Left ventricle myocardium superior (tissue), 1 donor: ENCODE data around the gene KRT73. TPM values are rescaled to one million over a fixed set of nuclear protein-coding genes. Genes with fewer than 3 reads are reported as not detected.

Source experiments
- ATAC-seq: fragments of 200-7000 bp; cut with Tn5 transposase; one replicate; pipeline ENCODE4 v1.9.1; 2020; ENCODE audit warnings: mild to moderate bottlenecking, moderate library complexity
- DNase-seq: peaks from one replicate; pipeline ENCODE4 v3.0.0-alpha.2; 2020
- intact Hi-C: fragments of 100-400 bp; cut with micrococcal nuclease; formaldehyde crosslinking; loops from one replicate; pipeline ENCODE4 v1.11.0; 2022
- long read RNA-seq: library from polyadenylated mRNA; unstranded; transcript quantifications from one replicate; pipeline ENCODE4 v2.0.0, GENCODE V29; 2021
- total RNA-seq: library from RNA; stranded (reverse); fragmentation: NEBNext Ultra II Directional; extraction: Animal tissue kit (Norgen Biotek cat#: 25700); gene quantifications from one replicate; pipeline ENCODE4 v1.2.1, GENCODE V29; 2021
- donor health status: DM: no; HTN: yes; CAD: no; lungs with severe emphysema.

Gene KRT73
- total RNA-seq: not detected
- long read RNA-seq: 0 reads

DNA sequence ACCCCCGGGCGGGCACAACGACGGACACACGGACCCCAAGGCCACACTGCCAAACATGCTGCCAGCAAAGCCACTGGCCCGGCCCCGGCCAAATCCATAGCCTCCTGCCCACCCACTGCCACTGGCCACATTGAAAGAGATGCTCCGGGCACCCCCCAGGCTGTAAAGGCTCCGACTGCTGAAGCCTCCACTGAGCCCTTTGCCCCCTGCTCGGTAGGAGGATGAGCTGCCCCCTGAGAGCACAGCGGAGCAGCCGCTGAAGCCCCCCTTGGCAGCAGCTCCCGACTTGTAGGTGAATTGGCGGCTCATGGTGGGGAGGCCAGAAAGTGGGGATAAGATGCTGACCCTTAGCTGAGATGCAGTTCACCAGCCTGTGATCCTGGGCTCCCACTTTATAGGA, at the start of gene KRT73:
TSS of gene KRT73 (minus strand) at position 344 of the 400 bp plus-strand sequence. CDS start at position 309, 35 bp downstream.
- intact Hi-C loops: no loop called here
- ATAC-seq: no peak

DNA sequence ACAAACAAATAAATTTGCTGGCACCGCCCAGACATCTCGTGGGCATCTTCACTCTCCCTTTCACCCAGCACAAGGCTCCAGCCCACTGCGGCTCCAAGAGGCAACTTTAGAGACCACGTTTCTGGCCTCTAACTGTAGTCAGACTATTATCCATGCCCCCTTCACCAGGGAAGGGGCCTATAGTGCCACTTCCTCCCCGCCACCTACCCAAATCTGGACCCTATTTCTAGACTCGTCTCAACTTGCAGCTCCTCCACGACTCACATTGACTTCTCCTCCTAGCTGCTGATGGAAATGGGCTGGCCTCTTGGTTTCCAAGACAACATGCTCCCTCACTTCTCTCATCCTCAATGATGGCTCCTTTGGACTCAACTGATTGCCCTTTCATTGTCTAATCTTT, 49.6 kb upstream of the KRT73 start:
- intact Hi-C loops: no loop called here
- no peak for ATAC-seq
- no peak for DNase-seq

More for the DNA sequence above, at the start of gene KRT73:
- no peak for DNase-seq

DNA sequence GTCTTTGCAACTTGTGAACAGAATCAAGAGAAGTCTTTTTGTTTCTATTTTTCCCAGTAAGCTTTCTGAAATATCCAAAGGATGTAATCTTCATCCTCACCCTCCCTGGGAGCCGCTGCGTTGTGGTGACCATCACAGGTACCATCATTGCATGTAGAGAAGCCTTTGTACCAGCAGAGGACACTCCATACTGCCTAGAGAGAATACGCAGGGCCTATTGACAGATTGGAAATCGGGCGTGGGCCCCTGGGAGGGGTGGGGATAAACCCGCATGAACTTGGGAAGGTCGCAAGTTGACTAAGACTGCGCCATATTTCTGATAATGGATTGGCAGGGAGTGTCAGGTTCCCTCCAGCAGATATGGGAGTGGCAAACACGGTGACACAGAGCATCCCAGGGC, 49.1 kb upstream of the KRT73 start:
- ATAC-seq (no peak), DNase-seq (no peak)
- intact Hi-C loops: no loop called here

DNA sequence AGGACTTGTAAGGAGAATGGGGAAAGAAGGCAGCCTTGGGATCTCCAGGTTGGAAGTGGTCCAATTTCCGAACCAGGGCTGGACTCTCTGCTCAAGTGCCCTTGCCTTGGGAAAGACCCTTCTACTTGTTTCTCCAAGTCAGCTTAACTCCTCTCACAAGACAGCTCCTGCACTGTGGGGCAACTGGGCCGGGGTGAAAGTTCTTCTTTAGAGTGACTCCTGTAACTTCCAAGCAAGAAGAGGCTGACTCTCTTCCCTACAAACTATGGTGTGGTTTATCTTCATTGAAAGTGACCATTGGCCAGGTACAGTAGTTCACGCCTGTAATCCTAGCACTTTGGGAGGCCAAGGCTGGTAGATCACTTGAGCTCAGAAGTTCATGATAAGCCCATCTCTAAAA, 48.1 kb upstream of the KRT73 start:
- intact Hi-C loops: no loop called here
- ATAC-seq: no peak
- DNase-seq: no peak

DNA sequence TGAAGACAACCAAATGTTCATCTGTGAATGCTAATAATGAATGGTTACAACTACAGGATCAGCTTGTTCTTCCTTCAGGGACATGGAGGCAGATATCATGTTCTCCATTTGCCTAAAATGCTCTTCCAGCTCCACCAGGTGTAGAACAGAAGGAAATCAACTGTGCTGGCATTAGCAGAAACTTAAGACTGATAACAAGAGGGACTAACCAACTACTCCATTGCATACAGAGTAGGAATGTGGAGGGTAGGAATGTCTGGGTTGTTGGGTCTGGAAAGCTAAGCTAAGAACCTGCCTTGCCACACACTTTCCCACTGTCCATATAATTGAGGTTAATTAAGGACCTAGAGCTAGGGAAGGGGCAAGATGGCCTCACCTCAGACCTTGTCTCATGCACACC, 45.1 kb upstream of the KRT73 start:
- intact Hi-C loops: no loop called here
- ATAC-seq: no peak
- no peak for DNase-seq

DNA sequence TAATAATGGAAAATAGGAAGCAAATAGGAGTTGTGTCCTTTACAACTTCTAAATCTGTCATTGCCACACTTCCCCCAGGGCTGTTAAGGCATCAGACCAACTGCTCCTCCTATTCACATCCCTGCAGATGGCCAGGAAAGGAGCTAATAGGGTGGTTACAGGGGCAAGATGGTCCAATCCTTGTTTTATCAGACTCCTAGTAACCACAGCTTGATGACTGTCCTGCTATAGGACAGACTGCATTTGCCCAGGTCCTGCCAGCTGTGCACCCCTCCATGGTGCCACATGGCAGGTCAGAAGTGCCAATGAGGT, 44.5 kb upstream of the KRT73 start:
- DNase-seq: no peak
- no peak for ATAC-seq
- intact Hi-C loops: no loop called here

DNA sequence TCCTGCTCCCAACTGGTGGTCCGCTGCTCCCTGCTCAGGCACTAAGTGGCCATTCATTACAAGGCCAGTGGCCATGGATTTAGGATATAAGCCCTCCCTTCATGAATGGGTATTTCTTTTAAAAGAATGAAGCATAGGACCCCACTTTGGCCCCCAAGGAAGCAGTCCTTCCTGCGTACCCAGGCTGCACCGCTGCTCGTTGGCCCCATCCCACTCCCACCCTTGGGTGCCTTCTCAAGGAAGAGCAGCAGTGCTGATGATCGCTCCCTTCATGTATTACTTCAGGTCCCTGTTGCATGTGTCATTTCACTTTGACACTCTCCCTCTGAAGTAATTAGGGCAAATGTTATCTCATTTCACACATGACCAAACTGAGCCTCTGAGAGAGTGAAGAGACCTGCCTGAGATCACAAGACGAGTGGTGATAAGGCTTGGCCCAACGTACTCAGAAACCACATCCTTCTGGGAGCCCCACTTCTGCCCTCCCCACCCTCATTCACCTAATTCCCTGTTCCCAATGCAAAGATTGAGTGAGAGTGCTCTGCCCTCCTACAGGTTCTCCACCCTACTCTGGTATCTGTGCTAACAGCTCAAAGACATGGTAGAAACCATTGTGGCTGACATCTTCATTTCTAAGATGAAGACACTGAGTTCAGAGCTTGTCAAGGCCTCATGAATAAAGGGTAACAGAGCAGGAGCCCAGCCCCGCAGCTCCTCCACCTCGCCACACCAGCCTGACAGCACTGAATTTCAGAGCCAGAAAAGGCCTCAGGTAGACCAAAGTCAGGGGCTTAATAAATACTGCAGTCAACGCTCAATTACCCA, 43.9 kb upstream of the KRT73 start:
- ATAC-seq: peak; percentile 68
- intact Hi-C loops: no loop called here
- no peak for DNase-seq

DNA sequence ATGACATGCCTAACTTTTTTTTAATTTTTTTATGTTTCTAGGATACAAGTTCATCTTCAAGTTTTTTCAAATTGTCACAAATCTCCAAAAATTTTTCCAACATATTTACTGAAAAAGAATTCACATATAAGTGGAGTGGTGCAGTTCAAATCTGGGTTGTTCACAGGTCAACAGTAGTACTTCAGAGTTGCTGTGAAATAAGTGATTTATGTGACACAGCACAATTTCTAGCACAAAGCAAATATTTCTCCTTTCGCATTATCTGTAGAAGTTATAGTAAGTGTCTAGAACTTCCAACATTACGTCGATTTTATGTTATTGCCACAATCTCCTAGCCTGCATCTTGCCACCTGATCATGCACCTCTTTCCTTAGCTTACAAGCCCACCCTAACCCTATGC, 43.3 kb upstream of the KRT73 start:
- DNase-seq (no peak), ATAC-seq (no peak)
- intact Hi-C loops: no loop called here

DNA sequence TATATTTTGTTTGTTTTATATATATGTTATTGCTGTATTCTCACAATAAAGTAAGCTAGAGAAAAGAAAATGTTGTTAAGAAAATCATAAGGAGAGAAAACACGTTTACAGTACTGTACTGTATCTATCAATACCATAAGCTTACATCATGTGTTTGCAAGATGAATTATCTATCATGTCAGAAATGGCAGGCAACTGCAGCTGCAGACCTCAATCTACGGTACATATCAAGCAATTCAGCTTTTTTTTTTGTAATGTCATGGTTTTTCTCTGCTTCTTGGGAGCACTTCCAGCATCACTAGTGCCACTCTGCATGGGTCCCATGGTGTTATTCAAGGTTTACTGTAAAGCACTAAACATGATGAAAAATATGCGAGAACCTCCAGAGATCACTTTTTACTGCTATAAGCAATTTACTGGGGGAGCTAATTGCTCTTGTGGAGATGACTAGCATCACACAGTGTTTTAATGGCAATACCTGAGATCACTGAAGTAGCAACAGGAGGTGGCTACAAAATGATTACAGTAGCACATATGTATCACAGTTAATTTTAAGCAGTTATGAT, 42.7 kb upstream of the KRT73 start:
- intact Hi-C loops: no loop called here
- no peak for ATAC-seq
- DNase-seq: no peak

DNA sequence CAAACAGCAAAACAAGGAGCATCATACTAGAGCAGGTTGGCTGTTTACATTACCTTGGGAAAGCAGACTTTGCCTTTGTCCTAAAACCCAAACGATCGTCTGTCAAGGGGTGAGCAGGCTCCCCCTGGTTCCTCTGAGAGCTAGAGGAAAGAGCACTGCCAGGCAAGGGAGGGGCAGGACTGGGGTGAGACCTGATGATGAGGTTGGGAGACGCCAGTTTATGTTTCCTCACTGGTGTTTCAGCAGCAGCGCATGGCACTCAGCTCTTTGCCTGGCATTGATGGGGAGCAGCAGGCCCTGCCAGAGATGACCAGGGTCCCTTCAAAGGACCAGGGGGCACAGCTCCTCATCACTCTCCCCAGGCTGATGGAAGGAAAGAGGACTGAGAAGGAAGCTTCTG, 41.6 kb upstream of the KRT73 start:
- no peak for DNase-seq
- intact Hi-C loops: no loop called here
- ATAC-seq: no peak

DNA sequence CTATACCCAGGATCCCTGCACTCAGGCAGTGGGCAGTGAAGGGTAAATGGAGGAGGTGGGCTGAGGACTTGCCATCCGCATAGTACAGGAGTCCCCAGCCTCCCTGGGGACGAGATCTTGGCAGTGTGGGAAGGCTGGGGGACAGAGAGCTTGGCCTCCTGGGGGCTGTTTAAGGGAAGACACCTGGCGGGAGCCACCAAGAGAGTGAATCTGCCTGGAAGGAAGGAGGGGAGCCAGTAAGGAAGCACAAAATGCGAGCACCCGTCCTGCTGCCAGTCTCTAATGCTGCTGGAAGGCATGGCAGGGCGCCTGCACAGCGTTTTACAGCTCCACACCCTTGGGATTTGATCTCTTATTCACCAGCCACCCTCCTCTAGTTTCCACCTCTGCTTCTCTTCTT, 41.0 kb upstream of the KRT73 start:
- no peak for ATAC-seq
- DNase-seq: no peak
- intact Hi-C loops: no loop called here

DNA sequence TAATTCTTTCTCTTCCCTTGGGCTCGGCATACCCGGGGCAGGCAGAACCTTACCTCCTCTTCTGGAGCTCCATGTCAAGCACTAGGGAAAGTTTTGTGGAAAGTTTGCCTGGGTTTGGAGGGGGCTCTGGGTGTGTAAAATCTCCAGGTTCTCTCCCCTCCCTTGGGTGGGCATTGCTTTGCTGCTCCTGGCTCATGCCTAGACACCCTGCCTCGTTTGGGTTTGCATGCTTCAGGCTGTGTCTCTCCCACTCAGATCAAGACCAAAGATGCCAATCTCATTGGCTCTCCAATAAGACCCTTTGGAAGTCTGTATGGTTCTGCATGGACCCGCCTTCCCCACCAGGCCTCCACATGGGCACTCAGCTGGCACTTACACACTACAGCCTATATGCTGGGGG, 39.8 kb upstream of the KRT73 start:
- no peak for DNase-seq
- intact Hi-C loops: no loop called here
- ATAC-seq: no peak

DNA sequence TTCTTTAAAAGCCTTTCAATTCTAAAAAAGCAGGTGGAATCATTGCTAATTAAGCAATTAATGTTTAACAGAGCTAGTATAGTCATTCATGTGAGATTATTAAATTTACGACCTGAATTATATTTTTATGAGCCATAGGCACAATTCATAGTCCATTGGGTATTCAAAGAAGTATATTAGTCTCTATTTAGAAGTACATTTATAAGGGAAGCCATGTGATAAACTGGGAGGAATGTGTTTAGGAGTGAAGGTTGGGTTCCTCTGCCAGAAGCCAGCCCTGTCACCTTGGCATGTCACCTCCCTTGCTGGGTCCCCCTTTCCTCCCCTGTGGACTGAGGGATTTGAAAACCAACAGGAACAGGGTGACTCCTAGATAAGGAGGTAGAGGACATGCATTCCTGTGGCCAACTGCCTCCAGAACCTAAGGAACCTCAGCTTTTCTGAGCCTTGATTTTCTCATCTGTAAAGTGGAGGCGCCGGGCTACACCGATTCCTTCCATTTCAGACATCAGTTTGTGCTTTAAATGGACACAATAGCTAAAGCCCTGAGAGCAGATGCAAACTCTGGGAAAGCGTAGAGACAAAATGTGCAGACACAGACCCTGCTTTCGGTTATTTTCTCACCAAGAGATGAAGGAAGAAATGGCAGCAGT, 39.0 kb upstream of the KRT73 start:
- DNase-seq (no peak), ATAC-seq (peak; percentile 51)
- intact Hi-C loops: no loop called here

DNA sequence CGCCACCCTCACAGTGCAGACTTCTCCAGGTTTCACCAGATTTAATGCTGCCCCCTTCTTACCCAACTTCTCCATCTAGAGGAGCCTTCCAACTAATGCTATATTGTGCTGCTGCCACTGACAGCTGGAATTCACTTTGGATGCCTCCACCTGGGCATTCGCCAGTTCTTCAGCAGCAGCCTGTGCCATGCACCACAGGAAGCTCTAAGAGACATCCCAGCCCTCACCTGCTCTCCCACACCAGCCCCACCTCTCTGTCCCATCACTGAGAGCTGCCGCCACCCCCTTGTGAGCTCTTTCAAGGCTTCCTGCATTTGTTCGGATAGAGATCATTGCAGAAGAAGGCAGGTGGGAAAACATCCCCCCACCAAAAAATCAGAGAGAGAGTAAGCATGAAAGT, 38.3 kb upstream of the KRT73 start:
- ATAC-seq (peak; percentile 48), DNase-seq (no peak)

DNA sequence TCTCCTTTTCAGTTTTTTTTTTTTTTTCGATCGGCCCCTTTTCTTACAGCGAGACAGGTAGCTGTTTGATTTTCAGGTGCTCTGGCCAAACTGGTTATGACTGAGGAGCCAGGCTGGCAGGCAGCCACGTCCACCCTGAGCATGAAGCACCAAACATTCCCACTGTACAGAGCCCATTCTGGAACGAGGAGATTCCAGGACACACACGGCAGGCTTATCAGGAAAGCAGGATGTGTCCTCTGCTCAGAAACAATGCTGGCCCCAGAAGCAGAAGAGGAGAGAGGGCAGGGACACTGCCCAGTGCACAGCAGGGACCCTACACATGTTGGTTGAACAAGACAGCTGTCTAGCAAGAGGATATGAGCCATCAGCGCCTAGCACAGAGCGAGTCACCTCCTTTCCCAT, 37.4 kb upstream of the KRT73 start:
- ATAC-seq (peak; percentile 81), DNase-seq (peak; percentile 61)
- intact Hi-C loops: no loop called here

More for the DNA sequence above, 38.3 kb upstream of the KRT73 start:
- intact Hi-C loops: no loop called here

DNA sequence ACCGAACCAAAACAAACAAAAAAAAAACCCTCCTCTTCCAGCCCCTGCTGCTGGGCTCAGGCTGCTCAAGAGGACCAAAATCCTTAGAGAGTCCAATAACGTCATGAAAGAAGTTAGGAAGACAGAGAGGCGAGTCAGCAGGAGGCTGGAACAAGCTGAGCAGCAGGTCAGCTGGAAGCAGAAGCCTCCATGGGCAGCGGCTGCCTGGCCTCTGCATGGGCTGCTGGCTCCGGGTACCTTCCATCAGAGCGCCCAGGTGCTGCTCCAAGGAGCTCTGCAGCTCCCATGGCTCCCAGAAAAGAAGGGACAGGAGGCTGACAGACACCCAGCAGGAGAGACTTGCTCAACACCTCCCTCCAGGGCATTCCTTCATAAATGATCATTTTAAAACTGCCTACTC, 36.9 kb upstream of the KRT73 start:
- ATAC-seq (no peak), DNase-seq (no peak)
- intact Hi-C loops: no loop called here

DNA sequence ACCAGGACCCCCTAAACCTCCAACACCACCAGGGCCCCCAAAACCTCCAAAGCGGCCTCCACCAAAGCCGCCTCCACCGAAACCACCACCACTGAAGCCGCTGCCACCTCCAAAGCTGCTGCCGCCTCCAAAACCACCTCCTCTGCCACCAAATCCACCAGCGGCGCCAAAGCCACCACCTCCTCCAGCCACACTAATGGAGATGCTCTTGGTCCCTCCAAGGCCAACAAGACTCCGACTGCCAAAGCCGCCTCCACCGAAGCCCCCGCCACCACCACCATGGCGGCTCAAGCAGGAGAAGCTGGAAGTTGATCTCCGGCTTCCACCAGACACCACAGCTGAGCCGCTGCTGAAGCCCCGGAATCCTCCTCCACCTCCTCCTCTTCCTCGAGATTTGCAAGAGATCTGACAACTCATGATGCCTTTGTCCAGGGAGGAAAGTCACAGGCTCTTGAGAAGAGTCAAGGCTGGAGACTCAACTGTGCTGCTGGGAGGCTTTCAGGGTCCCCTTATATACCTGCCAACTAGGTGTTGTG, 33.4 kb upstream of the KRT73 start, which contains the start of gene KRT2:
TSS of gene KRT2 (minus strand) at position 486 of the 536 bp plus-strand sequence. CDS start at position 417, 69 bp downstream.
- DNase-seq (no peak), ATAC-seq (no peak)
- intact Hi-C loops: no loop called here

DNA sequence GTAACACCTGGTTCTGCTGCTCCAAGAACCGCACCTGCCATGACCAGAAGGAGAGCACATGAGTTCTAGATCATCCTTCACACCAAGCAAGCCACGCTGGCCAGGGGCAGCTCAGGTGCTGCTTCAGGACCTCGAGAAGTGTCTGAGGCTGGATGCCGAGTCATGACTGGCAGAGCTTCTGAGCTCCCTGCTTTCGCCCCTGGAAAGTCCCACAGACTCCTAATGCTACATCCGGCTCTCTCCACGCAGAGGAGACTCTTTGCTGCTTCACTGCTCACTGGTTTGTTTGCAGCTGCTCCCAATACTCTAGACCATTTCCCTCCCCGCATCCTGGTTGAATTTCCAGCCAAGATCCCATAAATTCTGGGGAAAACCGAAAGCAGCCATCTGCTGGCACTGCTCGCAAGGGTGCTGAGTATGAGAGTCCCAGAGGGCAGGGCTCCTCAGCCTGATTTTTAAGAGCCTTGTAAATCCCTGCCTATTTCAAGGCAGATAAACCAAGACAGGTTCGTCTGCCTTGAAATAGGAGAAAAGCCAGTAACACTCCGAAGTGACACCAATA, 32.2 kb upstream of the KRT73 start:
- DNase-seq (no peak), ATAC-seq (no peak)
- intact Hi-C loops: no loop called here

DNA sequence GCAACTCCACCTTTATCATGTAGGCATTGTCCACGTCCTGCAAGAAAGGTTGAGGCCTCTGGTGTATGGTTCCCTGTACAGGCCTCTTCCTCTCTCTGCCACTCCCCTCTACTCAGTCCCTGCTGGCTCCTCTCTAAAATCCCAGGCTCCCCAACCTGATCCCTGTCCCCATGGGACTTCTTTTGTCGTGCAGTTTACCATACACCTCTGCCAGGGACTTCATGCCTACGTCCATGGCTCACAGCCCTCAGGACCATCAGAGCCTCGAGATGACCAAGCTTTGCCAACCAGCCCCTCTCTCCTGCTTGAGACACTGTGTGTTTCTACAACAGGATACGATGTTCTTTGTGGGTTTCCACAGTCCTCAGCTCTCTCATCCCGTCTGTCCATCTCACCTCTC, 30.7 kb upstream of the KRT73 start:
- DNase-seq: no peak
- intact Hi-C loops: no loop called here
- no peak for ATAC-seq

DNA sequence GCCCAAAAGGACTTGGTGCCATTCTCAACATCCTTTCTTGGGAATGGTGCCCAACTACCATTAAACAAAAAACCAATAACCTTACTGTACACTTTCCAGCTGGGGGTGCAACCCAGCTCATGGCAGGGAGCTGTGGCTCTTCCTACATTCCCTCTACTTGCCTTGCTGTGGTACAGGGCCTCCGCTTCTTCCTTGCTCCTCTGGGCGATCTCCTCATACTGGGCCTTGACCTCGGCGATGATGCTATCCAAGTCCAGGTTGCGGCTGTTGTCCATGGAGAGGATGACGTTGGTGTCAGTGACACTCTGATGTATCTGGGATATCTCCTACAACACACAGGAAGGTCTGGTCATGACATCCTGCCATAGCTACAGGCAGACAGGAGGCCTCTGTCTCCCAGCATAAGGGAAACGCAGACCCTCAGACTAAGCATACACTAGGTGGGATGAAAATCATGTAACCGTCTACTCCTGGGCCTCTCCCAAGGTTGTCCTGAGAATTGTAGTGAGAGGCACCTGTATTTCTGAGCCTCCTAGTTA, 29.7 kb upstream of the KRT73 start:
- intact Hi-C loops: no loop called here
- ATAC-seq (no peak), DNase-seq (no peak)
